SK-N-SH treated with all-trans-retinoic acid at 6 μM for 48 hours (cell line): ENCODE measurements around the gene DCLK1.
"Not testable (repeated sequence)": the region's sequence is repeated elsewhere in the genome, so short reads cannot be mapped to it uniquely, and the experiment has no call there.

Source experiments
- ATAC-seq: fragments of 200-7000 bp; cut with Tn5 transposase; 3 replicates; pipeline ENCODE4 v1.9.1; 2020; ENCODE audit warnings: mild to moderate bottlenecking, moderate library complexity
- BACH2 ChIP-seq: fragments of 250-450 bp; sonication (Bioruptor Pico); IDR thresholded peaks from 2 replicates; pipeline ENCODE4 v1.9.0; 2021; ENCODE audit warnings: mild to moderate bottlenecking, borderline replicate concordance
- CSDC2 ChIP-seq: fragments of 250-450 bp; sonication (Bioruptor Pico); IDR thresholded peaks from 2 replicates; pipeline ENCODE4 v1.5.0; 2020; ENCODE audit warnings: mild to moderate bottlenecking, moderate library complexity
- ESRRG ChIP-seq: fragments of 250-450 bp; sonication (Bioruptor Pico); IDR thresholded peaks from 2 replicates; pipeline ENCODE4 v1.6.1; 2021; ENCODE audit warnings: mild to moderate bottlenecking
- GLIS3 ChIP-seq: fragments of 250-450 bp; sonication (Bioruptor Pico); IDR thresholded peaks from 2 replicates; pipeline ENCODE4 v1.5.0; 2020; ENCODE audit warnings: mild to moderate bottlenecking, moderate library complexity
- ISL1 ChIP-seq: fragments of 250-450 bp; sonication (Bioruptor Pico); IDR thresholded peaks from 2 replicates; pipeline ENCODE4 v2.1.2; 2022; ENCODE audit warnings: mild to moderate bottlenecking, moderate library complexity
- OSR1 ChIP-seq: fragments of 250-450 bp; sonication (Bioruptor Pico); IDR thresholded peaks from 2 replicates; pipeline ENCODE4 v1.8.0; 2022; ENCODE audit warnings: moderate library complexity, mild to moderate bottlenecking, inconsistent platforms
- PPARA ChIP-seq: fragments of 250-450 bp; sonication (Bioruptor Pico); IDR thresholded peaks from 2 replicates; pipeline ENCODE4 v1.5.0; 2020; ENCODE audit warnings: mild to moderate bottlenecking, borderline replicate concordance
- RARB ChIP-seq: fragments of 250-450 bp; sonication (Bioruptor Pico); IDR thresholded peaks from 2 replicates; pipeline ENCODE4 v1.8.0; 2021; ENCODE audit warnings: mild to moderate bottlenecking, moderate library complexity
- SNAI2 ChIP-seq: fragments of 250-450 bp; sonication (Bioruptor Pico); IDR thresholded peaks from 2 replicates; pipeline ENCODE4 v1.5.0; 2020; ENCODE audit warnings: mild to moderate bottlenecking, moderate library complexity
- TCF4 ChIP-seq: fragments of 250-450 bp; sonication (Bioruptor Pico); IDR thresholded peaks from 2 replicates; pipeline ENCODE4 v1.8.0; 2021; ENCODE audit warnings: mild to moderate bottlenecking, moderate library complexity, borderline replicate concordance
- TOX ChIP-seq: fragments of 250-450 bp; sonication (Bioruptor Pico); IDR thresholded peaks from 2 replicates; pipeline ENCODE4 v1.8.0; 2021; ENCODE audit warnings: mild to moderate bottlenecking, moderate library complexity, borderline replicate concordance
- ZC3H10 ChIP-seq: fragments of 250-450 bp; sonication (Bioruptor Pico); IDR thresholded peaks from 2 replicates; pipeline ENCODE4 v1.5.1; 2021; ENCODE audit warnings: mild to moderate bottlenecking, moderate library complexity
- ZFP3 ChIP-seq: fragments of 250-450 bp; sonication (Bioruptor Pico); IDR thresholded peaks from 2 replicates; pipeline ENCODE4 v1.5.0; 2020; ENCODE audit warnings: mild to moderate bottlenecking, moderate library complexity
- ZFP30 ChIP-seq: fragments of 450-650 bp; formaldehyde crosslinking; IDR thresholded peaks from 2 replicates; pipeline ENCODE4 v1.5.0; 2022; ENCODE audit warnings: mild to moderate bottlenecking, moderate library complexity
- ZNF565 ChIP-seq: fragments of 450-650 bp; formaldehyde crosslinking; conservative IDR thresholded peaks from 2 replicates; pipeline ENCODE4 v1.5.0; 2020; ENCODE audit warnings: low read depth, mild to moderate bottlenecking, moderate library complexity
- ZNF70 ChIP-seq: fragments of 450-650 bp; formaldehyde crosslinking; IDR thresholded peaks from 2 replicates; pipeline ENCODE4 v1.5.0; 2020; ENCODE audit warnings: mild to moderate bottlenecking, moderate library complexity
- ZNF8 ChIP-seq: fragments of 450-650 bp; formaldehyde crosslinking; IDR thresholded peaks from 2 replicates; pipeline ENCODE4 v1.5.0; 2020; ENCODE audit warnings: mild to moderate bottlenecking, moderate library complexity
- TF ChIP-seq, protein P1 (sequence below): fragments of 250-450 bp; sonication (Bioruptor Pico); IDR thresholded peaks from 2 replicates; pipeline ENCODE4 v1.8.0; 2020; ENCODE audit warnings: mild to moderate bottlenecking, moderate library complexity, borderline replicate concordance
- TF ChIP-seq, protein P2 (sequence below): fragments of 250-450 bp; sonication (Bioruptor Pico); IDR thresholded peaks from 2 replicates; pipeline ENCODE4 v1.5.1; 2020; ENCODE audit warnings: low read depth, mild to moderate bottlenecking, moderate library complexity
- TF ChIP-seq, protein P3 (sequence below): fragments of 250-450 bp; sonication (Bioruptor Pico); IDR thresholded peaks from 2 replicates; pipeline ENCODE4 v1.5.0; 2020; ENCODE audit warnings: mild to moderate bottlenecking, moderate library complexity
- TF ChIP-seq, protein P4 (sequence below): fragments of 250-450 bp; sonication (Bioruptor Pico); IDR thresholded peaks from 2 replicates; pipeline ENCODE4 v1.5.1; 2021; ENCODE audit warnings: mild to moderate bottlenecking, moderate library complexity

DCLK1 gene

DNA sequence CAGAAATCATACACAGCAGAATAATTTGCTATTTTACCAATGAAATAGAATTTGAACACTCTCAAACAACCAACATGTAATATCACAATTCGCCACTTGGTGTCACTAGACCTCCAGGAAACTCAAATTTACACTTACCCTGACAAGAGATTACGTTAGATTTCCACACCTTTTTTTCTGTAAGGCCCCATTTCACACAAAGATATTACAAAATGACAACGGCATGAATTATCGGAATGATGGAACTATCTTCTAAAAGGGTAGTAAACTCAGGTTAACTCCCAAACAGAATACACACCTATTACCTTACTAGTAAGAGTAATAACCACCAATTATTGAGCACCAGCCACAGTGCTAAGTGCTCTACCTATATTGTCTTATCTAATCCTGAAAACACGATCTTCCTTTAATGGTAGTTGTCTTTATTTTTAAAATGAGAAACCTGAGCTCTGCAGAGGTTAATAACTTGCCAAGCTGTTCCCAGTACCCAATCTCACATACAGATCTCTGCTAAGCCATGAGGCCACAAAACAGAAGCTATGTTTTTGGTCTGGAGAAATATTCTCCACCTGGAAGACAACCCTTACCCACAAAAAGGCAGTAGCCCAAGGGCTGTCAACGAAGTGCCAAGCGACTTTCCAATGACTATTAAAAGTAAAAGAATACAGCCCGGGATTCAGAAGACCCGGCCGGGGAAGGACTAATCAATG lies 152.4 kb downstream of the DCLK1 start:
- TF ChIP-seq ESRRG (CRISPR knock-in tag) (no peak), ZNF70 (no peak), TOX (CRISPR knock-in tag) (no peak), SNAI2 (CRISPR knock-in tag) (no peak), BACH2 (CRISPR knock-in tag) (no peak), RARB (CRISPR knock-in tag) (no peak), ZNF565 (CRISPR knock-in tag) (no peak), OSR1 (CRISPR knock-in tag) (no peak), ISL1 (CRISPR knock-in tag) (no peak)
- TF ChIP-seq, protein P1, sequence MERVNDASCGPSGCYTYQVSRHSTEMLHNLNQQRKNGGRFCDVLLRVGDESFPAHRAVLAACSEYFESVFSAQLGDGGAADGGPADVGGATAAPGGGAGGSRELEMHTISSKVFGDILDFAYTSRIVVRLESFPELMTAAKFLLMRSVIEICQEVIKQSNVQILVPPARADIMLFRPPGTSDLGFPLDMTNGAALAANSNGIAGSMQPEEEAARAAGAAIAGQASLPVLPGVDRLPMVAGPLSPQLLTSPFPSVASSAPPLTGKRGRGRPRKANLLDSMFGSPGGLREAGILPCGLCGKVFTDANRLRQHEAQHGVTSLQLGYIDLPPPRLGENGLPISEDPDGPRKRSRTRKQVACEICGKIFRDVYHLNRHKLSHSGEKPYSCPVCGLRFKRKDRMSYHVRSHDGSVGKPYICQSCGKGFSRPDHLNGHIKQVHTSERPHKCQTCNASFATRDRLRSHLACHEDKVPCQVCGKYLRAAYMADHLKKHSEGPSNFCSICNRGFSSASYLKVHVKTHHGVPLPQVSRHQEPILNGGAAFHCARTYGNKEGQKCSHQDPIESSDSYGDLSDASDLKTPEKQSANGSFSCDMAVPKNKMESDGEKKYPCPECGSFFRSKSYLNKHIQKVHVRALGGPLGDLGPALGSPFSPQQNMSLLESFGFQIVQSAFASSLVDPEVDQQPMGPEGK (CRISPR knock-in tag): no peak

DNA sequence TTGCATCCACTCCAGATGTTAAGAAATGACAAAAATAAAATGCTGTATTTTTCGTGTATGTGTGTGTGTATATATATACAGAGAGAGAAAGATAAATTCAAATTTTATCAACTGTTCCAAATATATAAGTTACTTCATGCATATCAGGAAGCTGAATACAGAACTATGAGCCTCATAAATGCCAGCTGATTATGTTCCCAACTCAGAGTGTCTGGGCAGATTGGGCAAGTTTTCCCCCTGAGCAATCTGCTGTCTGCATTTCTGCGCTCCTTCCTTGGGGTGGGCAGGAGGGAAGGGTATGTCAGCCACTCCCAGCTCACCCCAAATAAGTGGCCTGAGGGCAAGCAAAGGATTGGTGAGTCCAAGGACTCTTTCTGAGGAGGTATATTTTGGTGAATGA lies 154.1 kb downstream of the DCLK1 start:
- no peak for ATAC-seq
- TF ChIP-seq ZC3H10: no peak
- TF ChIP-seq, protein P2, sequence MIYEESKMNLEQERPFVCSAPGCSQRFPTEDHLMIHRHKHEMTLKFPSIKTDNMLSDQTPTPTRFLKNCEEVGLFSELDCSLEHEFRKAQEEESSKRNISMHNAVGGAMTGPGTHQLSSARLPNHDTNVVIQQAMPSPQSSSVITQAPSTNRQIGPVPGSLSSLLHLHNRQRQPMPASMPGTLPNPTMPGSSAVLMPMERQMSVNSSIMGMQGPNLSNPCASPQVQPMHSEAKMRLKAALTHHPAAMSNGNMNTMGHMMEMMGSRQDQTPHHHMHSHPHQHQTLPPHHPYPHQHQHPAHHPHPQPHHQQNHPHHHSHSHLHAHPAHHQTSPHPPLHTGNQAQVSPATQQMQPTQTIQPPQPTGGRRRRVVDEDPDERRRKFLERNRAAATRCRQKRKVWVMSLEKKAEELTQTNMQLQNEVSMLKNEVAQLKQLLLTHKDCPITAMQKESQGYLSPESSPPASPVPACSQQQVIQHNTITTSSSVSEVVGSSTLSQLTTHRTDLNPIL: no peak

More for the DNA sequence above, 152.4 kb downstream of the DCLK1 start:
- peak; percentile 72 for ATAC-seq

DNA sequence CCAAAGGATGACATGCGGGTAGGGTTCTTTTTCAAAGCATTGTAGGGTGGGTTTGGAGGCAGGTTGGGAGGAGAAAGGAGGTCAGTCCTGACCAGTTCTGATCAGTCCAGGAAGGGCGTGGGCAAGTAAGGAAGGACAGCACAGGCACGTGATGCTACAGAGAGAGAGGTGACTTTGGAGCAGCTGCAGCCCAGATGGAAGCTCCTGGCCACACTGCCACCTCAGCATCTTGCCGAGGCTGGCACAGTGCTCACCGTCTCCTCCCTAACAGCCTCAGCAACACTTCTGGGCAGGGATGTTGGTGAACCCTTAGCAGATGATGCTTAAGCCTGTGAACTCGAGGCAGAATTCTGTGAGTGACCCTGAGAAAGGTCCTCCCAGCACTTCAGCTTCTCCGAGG lies 155.1 kb downstream of the DCLK1 start:
- ATAC-seq: no peak
- no peak for TF ChIP-seq GLIS3 (CRISPR knock-in tag)
- no peak for TF ChIP-seq BACH2 (CRISPR knock-in tag)
- no peak for TF ChIP-seq TOX (CRISPR knock-in tag)
- no peak for TF ChIP-seq OSR1 (CRISPR knock-in tag)
- no peak for TF ChIP-seq PPARA (CRISPR knock-in tag)
- TF ChIP-seq RARB (CRISPR knock-in tag): no peak
- TF ChIP-seq, protein P3, sequence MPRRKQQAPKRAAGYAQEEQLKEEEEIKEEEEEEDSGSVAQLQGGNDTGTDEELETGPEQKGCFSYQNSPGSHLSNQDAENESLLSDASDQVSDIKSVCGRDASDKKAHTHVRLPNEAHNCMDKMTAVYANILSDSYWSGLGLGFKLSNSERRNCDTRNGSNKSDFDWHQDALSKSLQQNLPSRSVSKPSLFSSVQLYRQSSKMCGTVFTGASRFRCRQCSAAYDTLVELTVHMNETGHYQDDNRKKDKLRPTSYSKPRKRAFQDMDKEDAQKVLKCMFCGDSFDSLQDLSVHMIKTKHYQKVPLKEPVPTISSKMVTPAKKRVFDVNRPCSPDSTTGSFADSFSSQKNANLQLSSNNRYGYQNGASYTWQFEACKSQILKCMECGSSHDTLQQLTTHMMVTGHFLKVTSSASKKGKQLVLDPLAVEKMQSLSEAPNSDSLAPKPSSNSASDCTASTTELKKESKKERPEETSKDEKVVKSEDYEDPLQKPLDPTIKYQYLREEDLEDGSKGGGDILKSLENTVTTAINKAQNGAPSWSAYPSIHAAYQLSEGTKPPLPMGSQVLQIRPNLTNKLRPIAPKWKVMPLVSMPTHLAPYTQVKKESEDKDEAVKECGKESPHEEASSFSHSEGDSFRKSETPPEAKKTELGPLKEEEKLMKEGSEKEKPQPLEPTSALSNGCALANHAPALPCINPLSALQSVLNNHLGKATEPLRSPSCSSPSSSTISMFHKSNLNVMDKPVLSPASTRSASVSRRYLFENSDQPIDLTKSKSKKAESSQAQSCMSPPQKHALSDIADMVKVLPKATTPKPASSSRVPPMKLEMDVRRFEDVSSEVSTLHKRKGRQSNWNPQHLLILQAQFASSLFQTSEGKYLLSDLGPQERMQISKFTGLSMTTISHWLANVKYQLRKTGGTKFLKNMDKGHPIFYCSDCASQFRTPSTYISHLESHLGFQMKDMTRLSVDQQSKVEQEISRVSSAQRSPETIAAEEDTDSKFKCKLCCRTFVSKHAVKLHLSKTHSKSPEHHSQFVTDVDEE (CRISPR knock-in tag): no peak
- TF ChIP-seq ISL1 (CRISPR knock-in tag): no peak
- no peak for TF ChIP-seq SNAI2 (CRISPR knock-in tag)
- TF ChIP-seq ZNF70: no peak
- TF ChIP-seq ZNF8 (CRISPR knock-in tag): no peak
- TF ChIP-seq ESRRG (CRISPR knock-in tag): no peak
- TF ChIP-seq, protein P1 (CRISPR knock-in tag): no peak
- no peak for TF ChIP-seq CSDC2 (CRISPR knock-in tag)
- TF ChIP-seq ZFP30: no peak
- no peak for TF ChIP-seq TCF4 (CRISPR knock-in tag)
- TF ChIP-seq, protein P4, sequence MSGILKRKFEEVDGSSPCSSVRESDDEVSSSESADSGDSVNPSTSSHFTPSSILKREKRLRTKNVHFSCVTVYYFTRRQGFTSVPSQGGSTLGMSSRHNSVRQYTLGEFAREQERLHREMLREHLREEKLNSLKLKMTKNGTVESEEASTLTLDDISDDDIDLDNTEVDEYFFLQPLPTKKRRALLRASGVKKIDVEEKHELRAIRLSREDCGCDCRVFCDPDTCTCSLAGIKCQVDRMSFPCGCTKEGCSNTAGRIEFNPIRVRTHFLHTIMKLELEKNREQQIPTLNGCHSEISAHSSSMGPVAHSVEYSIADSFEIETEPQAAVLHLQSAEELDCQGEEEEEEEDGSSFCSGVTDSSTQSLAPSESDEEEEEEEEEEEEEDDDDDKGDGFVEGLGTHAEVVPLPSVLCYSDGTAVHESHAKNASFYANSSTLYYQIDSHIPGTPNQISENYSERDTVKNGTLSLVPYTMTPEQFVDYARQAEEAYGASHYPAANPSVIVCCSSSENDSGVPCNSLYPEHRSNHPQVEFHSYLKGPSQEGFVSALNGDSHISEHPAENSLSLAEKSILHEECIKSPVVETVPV (CRISPR knock-in tag): no peak
- TF ChIP-seq ZC3H10: no peak
- no peak for TF ChIP-seq ZFP3 (CRISPR knock-in tag)
- TF ChIP-seq, all 23 proteins: peak for 0

DNA sequence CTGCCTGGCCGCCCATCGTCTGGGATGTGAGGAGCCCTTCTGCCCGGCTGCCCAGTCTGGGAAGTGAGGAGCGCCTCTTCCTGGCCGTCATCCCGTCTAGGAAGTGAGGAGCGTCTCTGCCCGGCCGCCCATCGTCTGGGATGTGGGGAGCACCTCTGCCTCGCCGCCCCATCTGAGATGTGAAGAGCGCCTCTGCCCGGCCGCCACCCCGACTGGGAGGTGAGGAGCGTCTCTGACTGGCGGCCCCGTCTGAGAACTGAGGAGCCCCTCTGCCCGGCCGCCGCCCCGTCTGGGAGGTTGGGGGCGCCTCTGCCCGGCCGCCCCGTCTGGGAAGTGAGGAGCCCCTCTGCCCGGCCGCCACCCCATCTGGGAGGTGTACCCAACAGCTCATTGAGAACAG lies 164.2 kb downstream of the DCLK1 start:
- not testable (repeated sequence) for ATAC-seq
